Endodermal cell (in vitro differentiated cells): Measurements from ENCODE around the gene ASTN2. TPM values are rescaled to one million over a fixed set of nuclear protein-coding genes. Genes with fewer than 3 reads are reported as not detected.

Experiments
- DNase-seq: peaks from one replicate; pipeline ENCODE4 v3.0.0-alpha.2; 2017
- H3K27ac ChIP-seq: 2 replicates; pipeline ENCODE4 v1.5.1; 2013; ENCODE audit warnings: mild to moderate bottlenecking, low read depth, low read length, moderate library complexity
- H3K27me3 ChIP-seq: 2 replicates; pipeline ENCODE4 v1.6.1; 2013; ENCODE audit warnings: mild to moderate bottlenecking, low read length, moderate library complexity; ENCODE audit not compliant: insufficient read depth, control insufficient read depth, poor library complexity, severe bottlenecking
- H3K36me3 ChIP-seq: 2 replicates; pipeline ENCODE4 v1.7.0; 2013; ENCODE audit warnings: mild to moderate bottlenecking, low read length, moderate library complexity; ENCODE audit not compliant: control insufficient read depth, insufficient read depth
- H3K4me1 ChIP-seq: one replicate; pipeline ENCODE4 v1.7.0; 2013; ENCODE audit warnings: low read length; ENCODE audit not compliant: control insufficient read depth, insufficient read depth
- H3K4me3 ChIP-seq: 2 replicates; pipeline ENCODE4 v1.5.1; 2013; ENCODE audit warnings: mild to moderate bottlenecking, low read length, moderate library complexity
- H3K9ac ChIP-seq: 2 replicates; pipeline ENCODE4 v1.6.1; 2013; ENCODE audit warnings: mild to moderate bottlenecking, low read length, moderate library complexity; ENCODE audit not compliant: poor library complexity, severe bottlenecking; ENCODE audit errors: extremely low read depth
- H3K9me3 ChIP-seq: 2 replicates; pipeline ENCODE4 v1.6.1; 2013; ENCODE audit warnings: mild to moderate bottlenecking, low read length, moderate library complexity; ENCODE audit not compliant: control insufficient read depth
- H3K27ac Mint-ChIP-seq: 2 replicates; pipeline ENCODE4 v1.8.0; 2020; ENCODE audit warnings: mixed read lengths
- H3K27me3 Mint-ChIP-seq: 2 replicates; pipeline ENCODE4 v1.8.0; 2021; ENCODE audit warnings: mild to moderate bottlenecking, mixed read lengths; ENCODE audit not compliant: insufficient read depth
- H3K36me3 Mint-ChIP-seq: 2 replicates; pipeline ENCODE4 v1.8.0; 2020; ENCODE audit warnings: low read depth, mixed read lengths
- H3K4me1 Mint-ChIP-seq: 2 replicates; pipeline ENCODE4 v1.8.0; 2020; ENCODE audit warnings: mixed read lengths
- H3K4me3 Mint-ChIP-seq: 2 replicates; pipeline ENCODE4 v1.8.0; 2020; ENCODE audit warnings: mild to moderate bottlenecking, moderate library complexity, mixed read lengths
- H3K9me3 Mint-ChIP-seq: 2 replicates; pipeline ENCODE4 v1.8.0; 2020; ENCODE audit warnings: mild to moderate bottlenecking, mixed read lengths
- CTCF ChIP-seq: fragments of 200-600 bp; sonication (generic); conservative IDR thresholded peaks from 2 replicates; pipeline ENCODE4 v1.5.0; 2021; ENCODE audit warnings: antibody characterized with exemption, mild to moderate bottlenecking
- WGBS, 2 experiments: methylation state at CpG; one replicate each; pipeline versions ENCODE4 v1.1.5 to v1.1.7; 2013; ENCODE audit warnings: missing lambda C conversion rate in 2 of 2, mixed read lengths in 1 of 2; ENCODE audit not compliant: insufficient coverage in 1 of 2, insufficient read length in 1 of 2; 5-methylcytosine and 5-hydroxymethylcytosine counted together
- total RNA-seq, 2 donors: library from RNA; stranded (reverse); fragmentation: NEBNext Ultra II Directional in 1 of 2; extraction: Animal tissue kit (Norgen Biotek cat#: 25700) in 1 of 2; gene quantifications; 2 replicates in 1 of 2; 3 replicates in 1 of 2; pipeline ENCODE4 v1.2.1, GENCODE V29; 2021

The ASTN2 gene
- total RNA-seq, 2 donors from 2014 or later = 8.9 to 10.4 TPM

GRCh38 chr9:116860509-116861120 is 554.2 kb downstream of the ASTN2 start:
- no peaks in the 10 kb centered on the region for H3K9me3 ChIP-seq
- Mint-ChIP-seq H3K27me3 (peaks cover 4% of the 10 kb centered on the region), H3K9me3 (no peaks in the 10 kb centered on the region), H3K27ac (no peak overlapping the region), H3K4me1 (peaks cover 9% of the 10 kb centered on the region), H3K4me3 (no peak overlapping the region), H3K36me3 (no peaks in the 10 kb centered on the region)
- no peak overlapping the region for H3K27ac ChIP-seq
- DNase-seq = peak; percentile 96
- H3K4me1 ChIP-seq = peaks cover 7% of the 10 kb centered on the region
- H3K36me3 ChIP-seq = no peaks in the 10 kb centered on the region
- TF ChIP-seq CTCF = peak; percentile 93
- H3K9ac ChIP-seq = no peak overlapping the region
- H3K4me3 ChIP-seq = no peak overlapping the region
- WGBS, 2 experiments = 70 to 100% methylated on average over 1 to 2 of the region's 3 CpGs
- no peaks in the 10 kb centered on the region for H3K27me3 ChIP-seq

GRCh38 chr9:116859763-116860162 is 555.1 kb downstream of the ASTN2 start:
- DNase-seq = no peak
- no peak for TF ChIP-seq CTCF
- Histone ChIP-seq H3K4me3 (no peak overlapping the region), H3K27me3 (no peaks in the 10 kb centered on the region), H3K9me3 (no peaks in the 10 kb centered on the region), H3K9ac (no peak overlapping the region), H3K4me1 (peaks cover 7% of the 10 kb centered on the region), H3K36me3 (no peaks in the 10 kb centered on the region), H3K27ac (no peak overlapping the region)
- Mint-ChIP-seq H3K36me3 (no peaks in the 10 kb centered on the region), H3K27me3 (peaks cover 4% of the 10 kb centered on the region), H3K9me3 (no peaks in the 10 kb centered on the region), H3K4me1 (peaks cover 9% of the 10 kb centered on the region), H3K27ac (no peak overlapping the region), H3K4me3 (no peak overlapping the region)
- 95 to 100% methylated on average over 1 to 2 of the region's 2 CpGs for WGBS, 2 experiments

- Mint-ChIP-seq H3K36me3 (no peaks in the 10 kb centered on the region), H3K4me1 (peaks cover 9% of the 10 kb centered on the region), H3K9me3 (no peaks in the 10 kb centered on the region), H3K4me3 (no peak overlapping the region), H3K27me3 (peaks cover 4% of the 10 kb centered on the region), H3K27ac (no peak overlapping the region)
- DNase-seq = no peak
- TF ChIP-seq CTCF = no peak
- Histone ChIP-seq H3K27ac (no peak overlapping the region), H3K36me3 (no peaks in the 10 kb centered on the region), H3K9me3 (no peaks in the 10 kb centered on the region), H3K27me3 (no peaks in the 10 kb centered on the region), H3K4me3 (no peak overlapping the region), H3K4me1 (peaks cover 7% of the 10 kb centered on the region), H3K9ac (no peak overlapping the region)
- 79% methylated on average over 2 of the region's 2 CpGs; no CpG with 5 or more reads in 1 of the 2 experiments for WGBS, 2 experiments
These were observed 557.5 kb downstream of the ASTN2 start for GRCh38 chr9:116857321-116857720.
